Psoas muscle (tissue), 8 donors: ENCODE results near the gene FHDC1. TPM values are rescaled to one million over a fixed set of nuclear protein-coding genes. Genes with fewer than 3 reads are reported as not detected.

ENCODE experiments used
- ATAC-seq, 4 donors: fragments of 200-7000 bp; cut with Tn5 transposase; one replicate each; pipeline ENCODE4 v1.9.1; 2020; ENCODE audit warnings: moderate library complexity in 3 of 4, mild to moderate bottlenecking in 2 of 4
- DNase-seq, 2 donors: peaks; one replicate each; pipeline ENCODE4 v3.0.0-alpha.2; 2020
- H3K27ac ChIP-seq: fragments of 200-600 bp; one replicate; pipeline ENCODE4 v1.8.0; 2022
- H3K27me3 ChIP-seq, 3 donors: fragments of 200-600 bp in 1 of 3; one replicate each; pipeline versions ENCODE4 v1.6.1 to v1.8.0; 2013 to 2022; ENCODE audit warnings: low read length in 2 of 3, mild to moderate bottlenecking in 2 of 3, moderate library complexity in 1 of 3; ENCODE audit not compliant: insufficient read depth in 3 of 3
- H3K36me3 ChIP-seq, 2 donors: fragments of 200-600 bp in 1 of 2; one replicate each; pipeline versions ENCODE4 v1.6.1 to v1.8.0; 2013 to 2022; ENCODE audit warnings: low read depth in 1 of 2, mild to moderate bottlenecking in 1 of 2, moderate library complexity in 1 of 2; ENCODE audit not compliant: insufficient read depth in 1 of 2
- H3K4me1 ChIP-seq: fragments of 200-600 bp; one replicate; pipeline ENCODE4 v1.8.0; 2022
- H3K4me3 ChIP-seq: fragments of 200-600 bp; one replicate; pipeline ENCODE4 v1.8.0; 2022; ENCODE audit warnings: mild to moderate bottlenecking
- H3K9me3 ChIP-seq: fragments of 200-600 bp; one replicate; pipeline ENCODE4 v1.8.0; 2022
- WGBS, 3 donors: extraction: QIAGEN DNeasy Blood & Tissue Kit; methylation state at CpG; one replicate each; pipeline versions ENCODE4 v1.1.6 to v1.1.7; 2013; 5-methylcytosine and 5-hydroxymethylcytosine counted together
- intact Hi-C, 2 donors: fragments of 100-400 bp; cut with DNase I; formaldehyde crosslinking; loops; one replicate each; pipeline versions ENCODE4 v1.11.0 to v1.14.2; 2022
- polyA plus RNA-seq, 3 donors: library from polyadenylated mRNA; stranded (reverse); fragments of 200-250 nt; gene quantifications; one replicate each; pipeline ENCODE4 v1.2.3, GENCODE V29; 2013
- total RNA-seq, 4 donors: library from RNA; stranded (reverse); fragmentation: NEBNext Ultra II Directional in 2 of 4; extraction: Animal tissue kit (Norgen Biotek cat#: 25700) in 2 of 4; gene quantifications; one replicate each; pipeline versions ENCODE4 v1.2.1 to v1.2.4, GENCODE V29; 2021 to 2023
- TF ChIP-seq, protein P1 (sequence below): fragments of 200-600 bp; IDR thresholded peaks from one replicate; pipeline ENCODE4 v1.8.0; 2022; ENCODE audit warnings: antibody characterized with exemption
- donor health status: healthy with polysubstance abuse.
- donor health status: DM: no; HTN: no; CAD: no; lungs with moderate emphysema.
- donor health status: Bipolar disorder and iron deficiency.
- donor health status: healthy.
- donor health status: DM: yes; HTN: yes; CAD: no.
- donor health status: DM: no; HTN: no; CAD: no.
- donor health status: DM: no; HTN: no; CAD: no.
- donor health status: DM: yes; HTN: yes; CAD: no.

The FHDC1 gene
- total and polyA plus RNA-seq, 7 donors: 0.27 to 2.8 (median 0.38) TPM

GRCh38 chr4:152976212-152976761, 40.2 kb downstream of the FHDC1 start:
- 91 to 94% (median 91%) methylated on average over 28 of the region's 28 CpGs for WGBS, 3 donors
- intact Hi-C loops: no loop called here
- H3K36me3 ChIP-seq: no peaks in the 10 kb centered on the region
- DNase-seq (no peak), ATAC-seq (no peak)
- TF ChIP-seq, protein P1, sequence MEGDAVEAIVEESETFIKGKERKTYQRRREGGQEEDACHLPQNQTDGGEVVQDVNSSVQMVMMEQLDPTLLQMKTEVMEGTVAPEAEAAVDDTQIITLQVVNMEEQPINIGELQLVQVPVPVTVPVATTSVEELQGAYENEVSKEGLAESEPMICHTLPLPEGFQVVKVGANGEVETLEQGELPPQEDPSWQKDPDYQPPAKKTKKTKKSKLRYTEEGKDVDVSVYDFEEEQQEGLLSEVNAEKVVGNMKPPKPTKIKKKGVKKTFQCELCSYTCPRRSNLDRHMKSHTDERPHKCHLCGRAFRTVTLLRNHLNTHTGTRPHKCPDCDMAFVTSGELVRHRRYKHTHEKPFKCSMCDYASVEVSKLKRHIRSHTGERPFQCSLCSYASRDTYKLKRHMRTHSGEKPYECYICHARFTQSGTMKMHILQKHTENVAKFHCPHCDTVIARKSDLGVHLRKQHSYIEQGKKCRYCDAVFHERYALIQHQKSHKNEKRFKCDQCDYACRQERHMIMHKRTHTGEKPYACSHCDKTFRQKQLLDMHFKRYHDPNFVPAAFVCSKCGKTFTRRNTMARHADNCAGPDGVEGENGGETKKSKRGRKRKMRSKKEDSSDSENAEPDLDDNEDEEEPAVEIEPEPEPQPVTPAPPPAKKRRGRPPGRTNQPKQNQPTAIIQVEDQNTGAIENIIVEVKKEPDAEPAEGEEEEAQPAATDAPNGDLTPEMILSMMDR: no peak
- H3K4me1 ChIP-seq: no peaks in the 10 kb centered on the region
- H3K9me3 ChIP-seq: no peaks in the 10 kb centered on the region
- H3K27ac ChIP-seq: no peak overlapping the region
- H3K27me3 ChIP-seq: no peaks in the 10 kb centered on the region
- H3K4me3 ChIP-seq: no peak overlapping the region

DNA sequence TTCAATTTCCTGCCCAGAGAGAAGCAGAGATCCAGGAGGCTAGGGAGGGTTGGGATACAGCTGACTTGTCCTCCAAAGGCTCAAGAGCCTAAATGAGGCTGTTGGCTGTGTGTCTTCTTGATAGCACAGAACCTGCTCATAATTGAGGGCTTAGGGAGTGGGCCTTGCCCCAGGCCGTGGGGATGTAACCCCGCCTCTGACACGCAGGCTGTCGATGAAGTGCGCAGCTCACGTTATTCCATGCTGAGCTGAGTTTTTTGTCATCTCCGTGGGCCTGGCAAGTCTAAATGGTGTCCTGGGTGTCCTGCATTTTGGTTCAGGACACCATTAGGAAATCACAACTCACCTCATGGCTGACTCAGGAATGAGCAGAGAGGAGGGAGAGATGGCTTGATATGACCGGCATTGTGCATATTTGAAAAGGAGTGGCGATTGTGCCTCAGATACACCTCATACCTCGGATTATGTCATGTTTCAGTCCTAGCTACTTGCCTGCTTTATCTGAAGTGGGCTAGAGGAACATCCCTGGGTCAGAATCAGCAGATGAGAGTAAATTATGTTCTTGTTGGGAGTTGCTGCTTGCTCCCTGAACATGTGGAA, 43.7 kb downstream of the FHDC1 start:
- H3K36me3 ChIP-seq: no peaks in the 10 kb centered on the region
- no peaks in the 10 kb centered on the region for H3K4me1 ChIP-seq
- no peak overlapping the region for H3K27ac ChIP-seq
- no peaks in the 10 kb centered on the region for H3K27me3 ChIP-seq
- TF ChIP-seq, protein P1: no peak
- H3K9me3 ChIP-seq: no peaks in the 10 kb centered on the region
- 79 to 83% (median 83%) methylated on average over 10 of the region's 10 CpGs for WGBS, 3 donors
- no peak for DNase-seq
- ATAC-seq: no peak
- no peak overlapping the region for H3K4me3 ChIP-seq
- intact Hi-C loops: no loop called here

- no peak for DNase-seq
- no peak overlapping the region for H3K27ac ChIP-seq
- intact Hi-C loops: no loop called here
- no peaks in the 10 kb centered on the region for H3K4me1 ChIP-seq
- 60 to 67% (median 67%) methylated on average over 5 of the region's 5 CpGs for WGBS, 3 donors
- H3K27me3 ChIP-seq: no peaks in the 10 kb centered on the region
- H3K36me3 ChIP-seq: no peaks in the 10 kb centered on the region
- H3K4me3 ChIP-seq: no peak overlapping the region
- H3K9me3 ChIP-seq: no peaks in the 10 kb centered on the region
- ATAC-seq: no peak
- TF ChIP-seq, protein P1: no peak
Measured at GRCh38 chr4:152981278-152981677, 45.2 kb downstream of the FHDC1 start.

GRCh38 chr4:152981842-152982241, 45.7 kb downstream of the FHDC1 start:
- Histone ChIP-seq H3K9me3 (no peaks in the 10 kb centered on the region), H3K27me3 (no peaks in the 10 kb centered on the region), H3K36me3 (no peaks in the 10 kb centered on the region), H3K4me3 (no peak overlapping the region), H3K27ac (no peak overlapping the region), H3K4me1 (no peaks in the 10 kb centered on the region)
- intact Hi-C loops: no loop called here
- DNase-seq (no peak), ATAC-seq (no peak)
- WGBS, 3 donors: 58 to 79% (median 76%) methylated on average over 4 of the region's 4 CpGs
- TF ChIP-seq, protein P1: no peak

GRCh38 chr4:152983221-152983620, 47.1 kb downstream of the FHDC1 start:
- Histone ChIP-seq H3K27ac (no peak overlapping the region), H3K4me3 (no peak overlapping the region), H3K9me3 (no peaks in the 10 kb centered on the region), H3K27me3 (no peaks in the 10 kb centered on the region), H3K36me3 (no peaks in the 10 kb centered on the region), H3K4me1 (no peaks in the 10 kb centered on the region)
- intact Hi-C loops: no loop called here
- DNase-seq (no peak), ATAC-seq (no peak)
- TF ChIP-seq, protein P1: no peak
- 33 to 37% (median 36%) methylated on average over 6 to 7 of the region's 7 CpGs for WGBS, 3 donors
